ENCODE data around the gene TFAP2A. TPM values are rescaled to one million over a fixed set of nuclear protein-coding genes. Genes with fewer than 3 reads are reported as not detected.

TFAP2A gene
- polyA plus RNA-seq, 1 donor (not counting 4 experiments of a cell fraction or from before 2014, with no cell fraction given): 30.2 TPM

DNA sequence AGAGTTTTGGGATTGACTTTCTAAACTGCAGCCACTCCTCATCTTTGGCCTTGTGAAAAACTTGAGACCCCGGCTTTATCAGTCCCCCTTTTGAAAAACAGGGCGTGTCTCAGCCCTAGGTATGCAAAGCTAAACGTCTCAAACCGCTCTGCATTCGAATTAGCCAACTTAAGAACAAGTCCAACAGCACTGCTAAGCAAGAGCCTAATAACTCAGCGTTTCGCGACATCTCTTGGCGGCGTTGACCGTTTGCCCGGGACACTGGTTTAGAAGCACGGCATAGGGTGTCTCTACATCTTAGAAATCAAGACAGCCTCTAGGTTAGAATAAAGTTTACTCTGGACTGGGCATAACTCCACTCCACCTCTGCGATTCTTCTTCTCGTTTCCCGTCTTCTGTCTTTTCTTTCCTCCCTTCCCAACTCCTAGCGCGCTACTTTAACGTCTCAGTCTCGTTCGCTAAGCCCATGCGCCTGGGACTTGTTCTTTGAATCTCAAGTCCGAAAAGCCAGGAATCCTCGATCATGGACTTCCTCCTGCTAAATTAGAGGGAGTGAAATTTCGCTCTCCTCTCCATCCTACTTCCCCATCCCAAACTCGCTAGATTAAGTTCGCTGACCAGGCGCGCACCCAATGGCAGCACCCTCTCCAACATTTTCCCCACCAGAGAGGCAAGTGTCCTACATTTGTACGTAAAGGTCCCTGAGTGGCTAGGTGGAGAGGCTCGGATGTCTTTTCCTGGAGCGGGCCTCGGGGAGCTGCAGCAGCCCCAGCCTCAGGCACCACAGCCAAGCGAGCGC is 10.5 kb upstream of the TFAP2A start:
- no peak overlapping the region for H3K9ac ChIP-seq (ENCODE audit: control insufficient read depth, extremely low read depth, insufficient read depth, low read length)
- no peak for FAIRE-seq
- peaks cover 3% of the 10 kb centered on the region for H3K79me2 ChIP-seq (ENCODE audit: control insufficient read depth, insufficient read depth, low read length)
- no peak for DNase-seq (ENCODE audit: low read depth, low spot score)
- no peaks in the 10 kb centered on the region for H3K27me3 ChIP-seq (ENCODE audit: control insufficient read depth, extremely low read depth, insufficient read depth, low read length)
- H3K27ac ChIP-seq (ENCODE audit: control insufficient read depth, insufficient read depth, low read length): no peak overlapping the region
- H3K4me1 ChIP-seq (ENCODE audit: control insufficient read depth, extremely low read depth, insufficient read depth, low read length): peaks cover 51% of the 10 kb centered on the region
- no peaks in the 10 kb centered on the region for H3K9me3 ChIP-seq (ENCODE audit: control insufficient read depth, low read depth, low read length)
- peak overlapping the region; percentile 96 for H3K4me2 ChIP-seq (ENCODE audit: control insufficient read depth, extremely low read depth, insufficient read depth, low read depth, low read length)
- dilution Hi-C loops (cut with MboI; ENCODE audit: extremely low pct_ligation_motif_present, low sequenced_read_pairs): no loop called here
- no peaks in the 10 kb centered on the region for H4K20me1 ChIP-seq (ENCODE audit: control insufficient read depth, extremely low read depth, insufficient read depth, low read length)
- no peak for TF ChIP-seq EZH2 (IDR thresholded peaks at IDR 0.05; ENCODE audit: low read length)
- TF ChIP-seq CTCF (optimal IDR thresholded peaks at IDR 0.05 in 1 of 3, IDR thresholded peaks at IDR 0.05 in 1 of 3, conservative IDR thresholded peaks at IDR 0.05 in 1 of 3; ENCODE audit: extremely low read depth in 1 of 3, insufficient read depth in 2 of 3, low read length in 3 of 3): no peak
- H3K4me3 ChIP-seq (ENCODE audit: control insufficient read depth in 2 of 3, extremely low read depth in 1 of 3, insufficient read depth in 2 of 3, low read depth in 1 of 3, low read length in 3 of 3): peak overlapping the region in 1 of 3 experiments; percentile 83
- H2AFZ ChIP-seq (ENCODE audit: control insufficient read depth, low read length): no peak overlapping the region
- H3K36me3 ChIP-seq (ENCODE audit: control insufficient read depth in 2 of 2, extremely low read depth in 1 of 2, insufficient read depth in 2 of 2, low read length in 2 of 2): no peaks in the 10 kb centered on the region
- no peaks in the 10 kb centered on the region for H3K9me1 ChIP-seq (ENCODE audit: control insufficient read depth, extremely low read depth, insufficient read depth, low read length)

DNA sequence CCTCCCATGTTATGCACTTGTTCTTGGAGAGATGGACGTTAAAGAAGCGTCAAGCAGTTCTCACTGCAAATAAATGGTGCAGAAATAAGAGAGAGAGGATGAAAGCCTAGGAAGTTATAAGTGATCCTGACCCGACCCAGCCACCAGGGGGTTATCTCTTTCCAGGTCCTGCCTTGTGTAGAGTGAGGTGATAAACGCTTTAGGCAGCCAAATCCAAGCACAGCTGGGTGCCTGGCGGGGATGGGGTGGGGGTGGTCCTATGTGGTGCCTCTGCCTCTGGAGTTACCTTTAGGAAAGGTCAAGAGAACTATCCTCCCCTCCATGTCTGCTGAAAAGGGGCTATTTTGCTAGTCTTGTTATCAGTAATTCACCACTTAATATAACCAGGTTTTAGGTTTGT is 9.2 kb upstream of the TFAP2A start:
- Histone ChIP-seq H3K4me1 (ENCODE audit: control insufficient read depth, extremely low read depth, insufficient read depth, low read length) (peaks cover 42% of the 10 kb centered on the region), H3K36me3 (ENCODE audit: control insufficient read depth in 2 of 2, extremely low read depth in 1 of 2, insufficient read depth in 2 of 2, low read length in 2 of 2) (no peaks in the 10 kb centered on the region), H3K4me2 (ENCODE audit: control insufficient read depth, extremely low read depth, insufficient read depth, low read depth, low read length) (no peak overlapping the region), H3K9ac (ENCODE audit: control insufficient read depth, extremely low read depth, insufficient read depth, low read length) (no peak overlapping the region), H3K27ac (ENCODE audit: control insufficient read depth, insufficient read depth, low read length) (no peak overlapping the region), H3K79me2 (ENCODE audit: control insufficient read depth, insufficient read depth, low read length) (peaks cover 3% of the 10 kb centered on the region), H3K9me1 (ENCODE audit: control insufficient read depth, extremely low read depth, insufficient read depth, low read length) (no peaks in the 10 kb centered on the region), H2AFZ (ENCODE audit: control insufficient read depth, low read length) (no peak overlapping the region), H4K20me1 (ENCODE audit: control insufficient read depth, extremely low read depth, insufficient read depth, low read length) (no peaks in the 10 kb centered on the region), H3K4me3 (ENCODE audit: control insufficient read depth in 2 of 3, extremely low read depth in 1 of 3, insufficient read depth in 2 of 3, low read depth in 1 of 3, low read length in 3 of 3) (no peak overlapping the region), H3K27me3 (ENCODE audit: control insufficient read depth, extremely low read depth, insufficient read depth, low read length) (no peaks in the 10 kb centered on the region), H3K9me3 (ENCODE audit: control insufficient read depth, low read depth, low read length) (no peaks in the 10 kb centered on the region)
- peak; percentile 55 for FAIRE-seq
- no peak for DNase-seq (ENCODE audit: low read depth, low spot score)
- dilution Hi-C loops (cut with MboI; ENCODE audit: extremely low pct_ligation_motif_present, low sequenced_read_pairs): no loop called here
- no peak for TF ChIP-seq EZH2 (IDR thresholded peaks at IDR 0.05; ENCODE audit: low read length)
- TF ChIP-seq CTCF (optimal IDR thresholded peaks at IDR 0.05 in 1 of 3, IDR thresholded peaks at IDR 0.05 in 1 of 3, conservative IDR thresholded peaks at IDR 0.05 in 1 of 3; ENCODE audit: extremely low read depth in 1 of 3, insufficient read depth in 2 of 3, low read length in 3 of 3): peak in 2 of 3 experiments; percentile 41 to 55
